DND-41 (cell line): Measurements from ENCODE around the gene TOMM70.

Experiments
- ATAC-seq: fragments of 200-7000 bp; cut with Tn5 transposase; 3 replicates; pipeline ENCODE4 v1.9.1; 2021; ENCODE audit warnings: low read depth; ENCODE audit not compliant: insufficient read depth
- DNase-seq: peaks from one replicate; pipeline ENCODE4 v3.0.0-alpha.2; 2020
- H2AFZ ChIP-seq: 2 replicates; pipeline ENCODE4 v1.6.0; 2012; ENCODE audit warnings: low read depth, low read length
- H3K27ac ChIP-seq: 2 replicates; pipeline ENCODE4 v1.5.1; 2012; ENCODE audit warnings: low read length, inconsistent platforms
- H3K27me3 ChIP-seq: fragments of 200-600 bp; sonication (generic); 2 replicates; pipeline ENCODE4 v1.6.0; 2012; ENCODE audit warnings: low read length, mild to moderate bottlenecking, inconsistent platforms; ENCODE audit not compliant: insufficient read depth, poor library complexity
- H3K36me3 ChIP-seq: 2 replicates; pipeline ENCODE4 v1.5.1; 2012; ENCODE audit warnings: low read length, inconsistent platforms; ENCODE audit not compliant: insufficient read depth
- H3K4me1 ChIP-seq: 2 replicates; pipeline ENCODE4 v1.5.1; 2012; ENCODE audit warnings: mild to moderate bottlenecking, low read length; ENCODE audit not compliant: insufficient read depth
- H3K4me2 ChIP-seq: 2 replicates; pipeline ENCODE4 v1.6.0; 2012; ENCODE audit warnings: mild to moderate bottlenecking, moderate library complexity, low read length, inconsistent platforms; ENCODE audit not compliant: insufficient read depth
- H3K4me3 ChIP-seq, 2 experiments: fragments of 200-600 bp in 1 of 2; shearing (Covaris generic) in 1 of 2; 2 replicates each; pipeline ENCODE4 v1.5.1; 2012 to 2016; ENCODE audit warnings: inconsistent platforms in 2 of 2, low read length in 2 of 2, mild to moderate bottlenecking in 2 of 2, low read depth in 1 of 2, moderate library complexity in 1 of 2
- H3K79me2 ChIP-seq: 2 replicates; pipeline ENCODE4 v1.6.0; 2012; ENCODE audit warnings: low read length, inconsistent platforms; ENCODE audit not compliant: insufficient read depth
- H3K9ac ChIP-seq: 2 replicates; pipeline ENCODE4 v1.6.0; 2012; ENCODE audit warnings: low read depth, mild to moderate bottlenecking, inconsistent platforms, low read length, moderate library complexity
- H3K9me3 ChIP-seq: 2 replicates; pipeline ENCODE4 v1.5.1; 2012; ENCODE audit warnings: low read length, moderate library complexity, mild to moderate bottlenecking, inconsistent platforms; ENCODE audit not compliant: insufficient read depth, severe bottlenecking
- H4K20me1 ChIP-seq: 2 replicates; pipeline ENCODE4 v1.6.0; 2012; ENCODE audit warnings: low read length; ENCODE audit not compliant: insufficient read depth
- CTCF ChIP-seq: IDR thresholded peaks from 2 replicates; pipeline ENCODE4 v1.5.1; 2012; ENCODE audit warnings: borderline replicate concordance, low read length, moderate library complexity, mild to moderate bottlenecking; ENCODE audit not compliant: poor library complexity, severe bottlenecking; ENCODE audit errors: extremely low read depth
- EZH2 ChIP-seq: IDR thresholded peaks from 3 replicates; pipeline ENCODE4 v1.6.1; 2012; ENCODE audit warnings: borderline replicate concordance, low read depth, mild to moderate bottlenecking, moderate library complexity, low read length, inconsistent platforms; ENCODE audit not compliant: severe bottlenecking

Gene TOMM70

GRCh38 chr3:100376301-100376700 lies 24.6 kb downstream of the TOMM70 start:
- no peaks in the 10 kb centered on the region; the same call in 1 of the 2 replicates for H4K20me1 ChIP-seq

GRCh38 chr3:100374521-100374920 lies 26.4 kb downstream of the TOMM70 start:
- Histone ChIP-seq H4K20me1 (no peaks in the 10 kb centered on the region; the same call in 1 of the 2 replicates), H2AFZ (no peak overlapping the region), H3K36me3 (peaks cover 88% of the 10 kb centered on the region), H3K4me1 (no peaks in the 10 kb centered on the region), H3K27me3 (no peaks in the 10 kb centered on the region), H3K9me3 (no peaks in the 10 kb centered on the region), H3K79me2 (no peaks in the 10 kb centered on the region), H3K9ac (no peak overlapping the region), H3K27ac (no peak overlapping the region), H3K4me3 (no peak overlapping the region), H3K4me2 (no peak overlapping the region)
- DNase-seq: no peak
- ATAC-seq: no peak
- TF ChIP-seq CTCF (no peak), EZH2 (no peak)

More at GRCh38 chr3:100376301-100376700, 24.6 kb downstream of the TOMM70 start:
- no peak for ATAC-seq
- no peak for TF ChIP-seq CTCF
- TF ChIP-seq EZH2: no peak
- DNase-seq: no peak
- Histone ChIP-seq H3K27me3 (no peaks in the 10 kb centered on the region), H3K4me2 (no peak overlapping the region), H3K79me2 (no peaks in the 10 kb centered on the region), H3K36me3 (peaks cover 87% of the 10 kb centered on the region), H3K4me3 (no peak overlapping the region), H3K27ac (no peak overlapping the region), H3K9me3 (no peaks in the 10 kb centered on the region), H3K9ac (no peak overlapping the region), H3K4me1 (no peaks in the 10 kb centered on the region), H2AFZ (no peak overlapping the region)

GRCh38 chr3:100370756-100371155 lies 30.1 kb downstream of the TOMM70 start:
- Histone ChIP-seq H3K27ac (no peak overlapping the region), H3K9ac (no peak overlapping the region), H3K36me3 (peaks cover 93% of the 10 kb centered on the region), H3K4me3 (no peak overlapping the region), H3K9me3 (no peaks in the 10 kb centered on the region), H3K27me3 (no peaks in the 10 kb centered on the region), H3K4me1 (no peaks in the 10 kb centered on the region), H2AFZ (no peak overlapping the region), H3K4me2 (no peak overlapping the region), H4K20me1 (no peaks in the 10 kb centered on the region), H3K79me2 (no peaks in the 10 kb centered on the region)
- no peak for ATAC-seq
- TF ChIP-seq EZH2: no peak
- TF ChIP-seq CTCF: no peak
- DNase-seq: no peak

- ATAC-seq (no peak), DNase-seq (no peak)
- no peak overlapping the region for H3K9ac ChIP-seq
- no peaks in the 10 kb centered on the region for H3K27me3 ChIP-seq
- peaks cover 94% of the 10 kb centered on the region for H3K36me3 ChIP-seq
- H3K27ac ChIP-seq: no peak overlapping the region
- H3K4me3 ChIP-seq: no peak overlapping the region
- no peaks in the 10 kb centered on the region for H3K4me1 ChIP-seq
- no peaks in the 10 kb centered on the region for H3K9me3 ChIP-seq
- H4K20me1 ChIP-seq: no peaks in the 10 kb centered on the region
- H2AFZ ChIP-seq: no peak overlapping the region
- no peak overlapping the region for H3K4me2 ChIP-seq
- TF ChIP-seq EZH2 (no peak), CTCF (no peak)
- no peaks in the 10 kb centered on the region for H3K79me2 ChIP-seq
These were observed 32.4 kb downstream of the TOMM70 start for GRCh38 chr3:100368441-100368840.
